Measurements from ENCODE around the gene HEBP1.
"Not testable (repeated sequence)": the region's sequence is repeated elsewhere in the genome, so short reads cannot be mapped to it uniquely, and the experiment has no call there.

The HEBP1 gene, protein sequence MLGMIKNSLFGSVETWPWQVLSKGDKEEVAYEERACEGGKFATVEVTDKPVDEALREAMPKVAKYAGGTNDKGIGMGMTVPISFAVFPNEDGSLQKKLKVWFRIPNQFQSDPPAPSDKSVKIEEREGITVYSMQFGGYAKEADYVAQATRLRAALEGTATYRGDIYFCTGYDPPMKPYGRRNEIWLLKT

DNA sequence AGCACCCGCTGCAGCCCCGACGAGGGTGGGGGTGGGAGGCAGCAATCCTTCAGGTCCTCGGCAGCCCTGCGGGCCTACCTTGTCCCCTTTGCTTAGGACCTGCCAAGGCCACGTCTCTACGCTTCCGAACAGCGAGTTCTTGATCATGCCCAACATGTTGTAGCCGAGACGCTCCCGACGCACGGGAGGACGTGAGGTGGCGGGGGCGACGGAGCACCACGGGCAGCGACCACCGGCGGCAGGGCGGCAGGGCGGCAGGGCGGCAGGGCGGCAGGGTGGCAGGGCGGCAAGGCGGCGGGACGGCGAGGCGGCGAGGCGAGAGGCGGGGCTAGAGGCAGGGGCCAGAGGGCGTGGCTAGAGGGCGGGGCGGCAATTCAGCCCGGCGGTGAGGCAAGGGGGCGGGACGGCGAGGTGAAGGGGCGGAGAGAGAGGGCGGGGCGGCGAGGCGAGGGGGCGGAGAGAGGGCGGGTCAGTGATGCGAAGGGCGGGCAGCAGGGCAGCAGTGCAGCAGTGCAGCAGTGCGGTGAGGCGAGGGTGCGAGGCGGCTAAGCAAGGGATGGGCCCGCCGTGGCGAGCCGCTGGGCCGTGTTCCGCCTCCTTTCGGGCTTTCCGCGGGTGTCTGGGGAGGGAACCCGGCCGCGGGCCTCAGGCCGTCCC is at the start of gene HEBP1:
Gene HEBP1, minus strand, starts transcription at position 307 of the 657 bp plus-strand sequence. Its CDS starts 151 bp downstream, at position 156.
- no peak for FAIRE-seq

DNA sequence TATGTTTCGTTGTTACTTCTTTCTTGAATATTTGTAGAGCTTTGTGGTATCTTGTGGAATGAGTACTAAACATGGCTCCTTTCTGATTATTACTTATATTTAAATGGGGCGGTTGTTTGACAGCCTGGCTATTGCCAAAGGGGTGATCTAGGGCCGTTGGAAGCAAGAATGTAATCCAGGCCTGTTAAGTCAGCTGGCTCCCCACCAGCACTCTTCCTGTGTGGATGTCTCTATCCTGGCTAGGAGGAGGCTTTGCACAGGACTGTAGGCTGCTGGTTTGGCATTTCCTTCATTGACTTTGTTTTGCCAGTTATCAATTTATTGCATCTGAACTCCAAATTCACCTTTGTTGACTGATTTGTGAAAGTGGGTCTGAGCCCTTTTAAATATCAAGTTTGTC is 49.8 kb upstream of the HEBP1 start:
- FAIRE-seq, result no peak

DNA sequence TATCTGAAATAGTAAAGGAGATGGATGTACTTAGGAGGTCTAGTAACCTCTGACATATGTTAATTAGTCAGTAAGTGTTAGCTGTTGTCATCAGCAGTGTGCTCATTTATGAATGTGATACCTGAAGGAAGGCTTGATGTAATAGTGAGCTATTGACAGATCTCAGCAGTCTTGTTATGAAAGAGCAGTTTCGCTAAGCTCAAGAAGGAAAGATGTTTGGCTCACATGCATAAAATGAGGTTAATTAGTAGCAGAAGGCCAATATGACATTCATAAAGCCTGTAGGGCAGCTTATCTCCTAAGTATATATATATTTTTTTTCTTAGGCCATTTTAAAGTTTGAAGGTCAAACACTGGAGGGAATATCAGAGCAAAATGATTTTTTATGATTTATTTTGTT is 46.9 kb upstream of the HEBP1 start:
- peak; percentile 33 for FAIRE-seq

DNA sequence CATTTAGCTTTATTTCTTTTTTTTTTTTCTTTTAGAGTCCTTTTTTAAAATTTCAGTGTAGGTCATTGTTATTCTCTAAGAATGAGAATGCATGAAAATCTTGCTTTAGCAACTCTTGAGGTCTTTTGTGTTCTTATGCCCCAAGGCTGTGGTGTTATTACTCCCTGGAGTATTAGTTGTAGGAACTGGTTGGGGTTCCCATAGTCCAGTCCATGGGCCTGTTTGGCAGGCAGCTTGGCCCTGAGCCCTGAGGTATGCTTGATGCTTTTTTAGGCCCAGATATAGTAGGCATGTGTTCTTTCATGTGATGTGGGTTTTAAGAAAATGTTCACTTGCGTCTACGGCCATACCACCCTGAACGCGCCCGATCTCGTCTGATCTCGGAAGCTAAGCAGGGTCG is 45.8 kb upstream of the HEBP1 start:
- FAIRE-seq, result no peak

DNA sequence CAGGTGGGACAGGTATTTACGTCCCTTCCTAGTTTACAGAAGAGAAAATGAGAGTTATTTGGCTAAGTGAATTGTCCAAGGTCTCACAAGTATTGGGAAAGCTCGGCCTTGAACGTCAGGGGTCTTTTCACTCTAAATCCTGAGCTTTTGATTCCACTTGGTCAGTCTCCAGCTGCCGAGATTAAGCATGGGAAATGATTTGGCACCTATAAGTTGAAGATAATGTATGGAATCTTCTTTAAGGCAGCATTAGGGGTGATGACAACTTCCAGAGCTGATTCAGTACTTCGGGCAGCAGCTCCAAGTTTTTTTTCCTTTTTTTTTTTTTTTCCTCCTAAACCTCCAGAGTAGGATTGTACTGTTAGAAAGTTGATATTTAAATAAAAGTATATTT is 44.8 kb upstream of the HEBP1 start:
- FAIRE-seq, result no peak

DNA sequence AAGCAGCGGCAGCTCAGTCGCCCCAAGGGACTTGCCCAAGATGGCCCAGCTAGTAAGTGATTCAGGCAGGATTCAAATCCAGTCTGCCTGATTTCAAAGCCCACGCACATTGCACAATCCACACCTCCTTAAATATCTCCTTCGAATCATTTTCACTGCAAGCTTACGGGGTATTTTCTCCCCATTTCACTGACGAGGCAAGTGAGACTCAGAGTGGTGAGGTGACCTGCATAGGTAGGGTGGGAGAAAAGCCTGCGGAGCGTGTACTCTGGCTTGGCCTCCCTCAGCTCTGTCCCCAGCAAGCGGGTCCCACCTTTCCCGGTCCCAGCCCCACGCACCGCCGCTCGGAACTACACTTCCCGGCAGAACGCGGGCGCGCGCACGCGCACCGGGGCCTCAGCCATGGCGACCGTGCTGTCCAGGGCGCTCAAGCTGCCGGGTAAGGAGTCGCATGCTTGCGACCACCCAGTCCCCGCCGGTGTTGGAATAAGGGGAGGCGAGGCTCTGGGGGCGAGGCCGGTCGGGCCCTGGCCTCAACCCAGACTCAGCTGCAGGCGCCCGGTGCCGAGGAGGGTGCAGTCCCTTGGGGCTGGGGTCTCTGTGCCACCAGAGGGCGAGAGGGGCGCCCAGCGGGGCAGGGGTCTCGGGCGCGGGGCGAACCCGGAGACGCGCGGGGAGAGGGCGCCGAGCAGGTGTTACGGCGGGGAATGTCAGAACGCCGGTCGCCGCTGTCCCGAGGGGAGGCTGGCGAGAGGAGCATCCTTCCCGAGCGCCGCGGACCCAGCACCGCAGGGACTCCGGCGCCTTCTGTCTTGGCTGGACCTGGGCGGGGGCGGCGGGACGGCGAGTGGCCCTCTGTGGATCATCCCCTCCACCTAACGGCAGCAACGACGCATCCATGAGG is 44.2 kb upstream of the HEBP1 start, which contains the start of gene FAM234B:
Gene FAM234B, plus strand, starts transcription at position 380 of the 904 bp plus-strand sequence. Its CDS starts 23 bp downstream, at position 403.
- no peak for FAIRE-seq

DNA sequence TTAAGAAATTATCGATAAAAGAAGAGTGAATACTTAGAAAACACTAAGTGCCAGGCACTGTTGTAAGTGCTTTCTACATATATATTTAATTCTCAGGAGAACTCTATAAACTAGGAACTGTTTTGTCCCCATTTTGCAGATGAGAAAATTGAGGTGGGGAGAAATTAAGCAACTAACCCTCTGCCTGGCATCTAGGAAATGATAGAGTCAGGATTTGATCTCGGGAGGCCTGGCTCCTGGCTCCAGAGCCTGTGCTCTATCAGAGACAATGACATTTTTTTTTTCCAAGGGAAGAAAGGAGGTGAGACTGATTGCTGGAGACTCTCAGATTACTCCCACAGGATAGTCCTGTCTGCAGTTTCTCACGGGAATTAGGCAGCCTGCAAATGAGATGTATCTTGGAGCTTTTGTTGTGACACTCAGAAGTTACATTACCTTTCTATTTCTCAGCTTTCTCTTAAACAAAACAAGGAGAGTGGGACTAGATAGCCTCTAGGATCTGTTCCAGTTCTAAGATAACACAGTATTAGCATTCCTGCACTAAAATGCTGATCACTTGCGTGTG is 42.7 kb upstream of the HEBP1 start:
- FAIRE-seq, result no peak

DNA sequence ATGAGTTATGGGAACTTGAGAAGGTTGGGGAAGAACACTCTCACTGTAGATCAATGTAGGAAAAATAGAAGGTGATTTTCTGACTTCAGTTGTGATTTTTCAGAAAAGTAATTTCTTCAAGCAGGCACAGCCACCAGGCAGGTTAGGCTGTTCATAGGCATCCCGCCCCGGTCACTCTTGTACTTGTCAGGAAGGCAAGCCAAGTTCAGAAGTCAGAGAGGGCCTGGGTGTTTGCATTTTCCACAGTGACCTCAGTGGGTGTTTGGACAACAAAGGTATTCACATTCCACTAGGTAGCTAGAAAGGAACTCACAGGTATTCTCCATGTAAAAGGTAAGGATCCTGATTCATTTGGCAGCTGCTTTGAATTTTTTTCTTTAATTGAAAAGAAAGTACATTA is 41.2 kb upstream of the HEBP1 start:
- no peak for FAIRE-seq

DNA sequence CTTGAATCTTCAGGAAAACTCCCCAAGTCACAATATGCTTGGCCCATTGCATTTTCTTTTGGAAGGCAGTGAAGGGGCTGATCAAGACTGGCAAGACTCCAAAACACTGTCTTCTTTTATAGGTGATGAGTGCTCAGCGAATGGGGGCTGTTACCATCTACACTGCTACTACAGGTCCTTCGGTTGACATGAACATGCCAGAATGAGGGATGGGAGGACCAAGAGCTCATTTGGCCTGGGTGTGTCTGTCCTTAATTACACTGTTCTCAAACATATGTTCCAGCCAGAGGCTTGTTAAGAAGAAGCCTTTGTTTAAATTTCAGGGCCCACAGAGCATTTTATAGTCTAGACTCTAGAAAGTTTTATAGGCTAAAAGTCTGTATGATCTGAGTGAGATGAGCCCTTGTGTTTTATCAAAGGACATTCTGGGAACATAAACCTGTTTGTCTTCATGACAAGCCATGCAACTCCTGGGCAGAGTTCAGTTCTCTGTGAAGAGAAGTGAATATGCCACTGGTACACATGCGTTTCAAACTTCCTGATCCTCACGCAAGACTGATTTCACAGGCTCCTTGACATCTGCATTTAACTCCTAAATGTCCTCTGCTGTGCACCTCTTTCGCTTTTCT is 39.4 kb upstream of the HEBP1 start:
- FAIRE-seq, result no peak

DNA sequence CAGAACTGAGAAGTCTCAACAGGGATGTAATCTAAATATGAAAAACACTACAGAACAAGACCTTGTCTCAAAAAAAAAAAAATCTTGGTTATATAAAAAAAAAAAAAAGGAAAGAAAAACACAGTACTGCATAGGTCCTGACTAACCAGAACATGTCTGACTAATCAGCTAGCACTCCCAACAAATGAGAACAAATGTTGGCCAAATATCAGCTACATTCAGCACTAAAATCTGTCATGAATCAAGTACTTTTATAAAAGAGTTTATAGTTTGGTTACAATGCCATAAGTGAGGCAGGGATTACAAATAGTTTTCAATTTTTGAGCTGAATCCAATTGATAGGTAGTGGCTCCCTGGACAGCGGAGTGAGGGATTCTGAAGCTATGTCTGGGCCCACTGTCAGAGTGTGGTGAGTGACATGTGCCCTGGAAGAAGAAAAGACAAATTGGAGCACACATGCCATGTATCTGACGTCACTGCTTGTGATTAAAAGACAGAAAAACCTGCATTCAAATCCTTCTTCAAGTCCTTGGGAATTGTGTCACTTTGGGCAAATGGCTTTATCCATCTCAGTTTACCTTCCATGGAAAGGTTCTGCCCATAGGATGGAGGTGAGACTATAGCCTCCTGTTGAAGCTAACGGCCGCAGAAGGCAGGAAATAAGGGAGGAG is 38.6 kb upstream of the HEBP1 start:
- FAIRE-seq, result no peak

DNA sequence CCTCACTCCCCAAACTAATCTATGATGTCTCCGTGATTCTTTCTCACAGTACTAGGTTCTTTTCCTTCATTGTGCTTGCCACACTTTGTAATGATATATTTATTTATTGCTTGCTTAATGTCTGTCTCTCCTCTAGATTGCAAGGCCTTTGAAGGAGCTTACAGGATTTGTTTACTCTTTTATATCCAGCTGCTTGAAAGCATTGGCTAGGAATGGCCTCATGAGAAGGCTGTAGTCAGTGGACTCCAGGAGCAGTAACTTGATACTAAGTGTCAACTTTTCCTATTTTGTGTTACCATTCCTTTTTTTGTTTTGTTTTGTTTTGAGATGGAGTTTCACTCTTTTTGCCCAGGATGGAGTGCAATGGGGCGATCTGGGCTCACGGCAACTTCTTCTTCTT is 36.8 kb upstream of the HEBP1 start:
- FAIRE-seq, result no peak

DNA sequence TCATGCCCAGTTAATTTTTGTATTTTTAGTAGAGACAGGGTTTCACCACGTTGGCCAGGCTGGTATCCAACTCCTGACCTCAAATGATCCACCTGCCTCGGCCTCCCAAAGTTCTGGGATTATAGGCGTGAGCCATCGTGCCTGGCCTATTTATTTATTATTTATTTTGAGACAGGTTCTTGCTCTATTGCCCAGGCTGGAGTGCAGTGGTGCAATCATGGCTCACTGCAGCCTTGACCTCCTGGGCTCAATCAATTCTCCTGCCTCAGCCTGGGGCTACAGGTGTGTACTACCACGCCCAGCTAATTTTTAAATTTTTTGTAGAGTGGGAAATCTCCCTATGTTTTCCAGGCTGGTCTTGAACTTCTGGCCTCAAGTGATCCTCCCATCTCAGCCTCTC is 35.3 kb upstream of the HEBP1 start:
- FAIRE-seq, result not testable (repeated sequence)

DNA sequence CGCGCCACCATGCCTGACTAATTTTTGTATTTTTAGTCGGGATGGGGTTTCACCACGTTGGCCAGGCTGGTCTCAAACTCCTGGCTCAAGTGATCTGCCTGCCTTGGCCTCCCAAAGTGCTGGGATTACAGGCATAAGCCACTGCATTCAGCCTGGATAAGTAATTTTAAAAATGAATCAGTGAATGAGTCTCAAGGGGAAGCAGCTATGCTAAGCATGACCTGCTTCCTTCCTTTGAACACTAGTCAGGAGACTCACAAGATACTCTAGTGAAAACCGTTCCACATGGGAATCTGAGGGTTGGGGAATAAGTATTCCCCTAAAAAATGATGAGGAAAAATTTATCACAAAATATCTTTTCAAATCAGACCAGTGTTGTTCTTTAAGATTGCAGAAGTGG is 33.4 kb upstream of the HEBP1 start:
- FAIRE-seq, result no peak

DNA sequence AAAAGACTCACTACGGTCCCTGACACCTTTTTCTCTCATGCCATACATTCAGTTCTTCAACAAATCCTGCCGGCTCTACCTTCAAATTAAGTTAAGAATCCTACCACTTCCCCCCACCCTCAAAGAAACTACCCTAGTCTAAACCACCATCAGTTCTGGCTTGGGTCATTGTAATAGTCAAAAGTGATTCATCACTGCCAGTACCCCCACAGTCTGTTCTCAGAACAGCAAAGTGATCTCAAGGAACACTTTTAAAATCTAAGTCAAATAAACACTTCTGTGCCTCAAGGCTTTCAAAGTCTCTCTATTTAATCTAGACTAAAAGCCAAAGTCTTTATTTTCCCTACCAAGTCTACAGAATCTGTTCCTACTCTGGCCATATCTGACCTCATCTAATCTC is 32.1 kb upstream of the HEBP1 start:
- FAIRE-seq, result no peak

DNA sequence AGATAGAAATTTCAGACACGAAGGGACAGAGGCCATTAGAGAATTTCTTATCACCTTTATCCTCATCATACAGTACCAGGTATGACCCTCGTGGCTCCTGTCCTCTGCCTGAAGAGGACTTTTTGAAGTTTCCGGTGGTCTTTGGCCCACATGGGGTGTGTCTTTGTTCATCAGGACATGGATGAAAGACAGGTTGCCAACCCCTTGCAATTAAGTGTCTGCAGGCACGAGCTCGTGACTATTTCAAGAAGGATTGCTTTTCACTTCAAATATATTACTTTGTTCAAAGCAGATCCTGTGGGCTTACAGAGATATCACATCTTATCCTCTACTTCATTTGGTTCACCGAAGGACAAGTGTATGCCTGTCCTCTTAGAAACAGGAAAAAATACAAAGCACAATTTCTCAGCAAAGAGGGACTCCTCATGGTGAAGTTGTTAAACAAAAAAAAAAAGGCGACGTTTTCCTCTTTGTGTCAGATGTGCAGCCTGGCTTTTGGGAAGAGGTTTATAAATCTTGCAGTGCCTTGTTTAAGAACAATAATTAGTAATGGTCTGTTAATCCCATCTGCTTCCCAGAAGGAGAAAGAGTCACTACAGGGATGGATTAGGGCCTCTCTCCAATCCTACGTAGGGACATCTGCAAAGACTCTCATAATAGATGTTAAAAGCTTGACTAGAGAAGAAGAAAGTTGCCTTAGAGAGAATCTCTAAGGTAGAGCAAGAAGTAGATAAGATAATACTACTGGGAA is 30.7 kb upstream of the HEBP1 start:
- FAIRE-seq, result no peak

DNA sequence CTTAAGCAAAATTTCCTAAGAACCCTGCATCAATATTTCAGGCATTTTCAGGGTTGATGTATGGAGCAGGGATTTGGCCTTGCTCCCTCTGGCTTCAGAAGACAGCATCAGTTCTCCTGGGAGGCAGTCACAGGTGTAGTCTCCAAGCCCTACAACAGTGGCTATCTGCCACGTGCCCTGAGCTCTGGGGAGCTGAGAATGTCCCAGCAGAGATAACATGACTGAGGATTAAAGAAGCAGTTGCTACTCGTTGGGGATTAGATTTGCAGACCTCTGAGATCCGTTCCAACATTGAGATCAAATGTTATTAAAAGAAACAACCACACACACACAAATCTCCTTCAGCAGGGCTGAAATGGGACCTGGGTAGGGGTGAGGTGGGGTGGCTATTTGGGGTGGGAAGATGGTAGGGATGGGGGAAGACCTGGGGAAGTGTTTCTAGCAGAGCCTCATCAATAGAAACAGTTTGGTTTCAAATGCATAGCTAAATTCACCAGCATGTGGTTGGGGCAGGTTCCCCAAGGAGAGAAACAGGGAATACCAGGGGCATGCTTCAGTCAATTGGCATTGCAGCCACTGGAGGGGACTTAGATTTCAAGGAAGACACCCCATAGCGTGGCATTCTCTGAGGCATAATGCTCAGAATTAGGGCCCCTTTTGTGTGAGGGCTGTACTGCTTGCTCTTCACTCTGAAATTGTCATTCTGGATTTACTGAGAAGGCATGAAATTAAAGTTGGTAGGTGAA is 28.9 kb upstream of the HEBP1 start:
- FAIRE-seq, result no peak

DNA sequence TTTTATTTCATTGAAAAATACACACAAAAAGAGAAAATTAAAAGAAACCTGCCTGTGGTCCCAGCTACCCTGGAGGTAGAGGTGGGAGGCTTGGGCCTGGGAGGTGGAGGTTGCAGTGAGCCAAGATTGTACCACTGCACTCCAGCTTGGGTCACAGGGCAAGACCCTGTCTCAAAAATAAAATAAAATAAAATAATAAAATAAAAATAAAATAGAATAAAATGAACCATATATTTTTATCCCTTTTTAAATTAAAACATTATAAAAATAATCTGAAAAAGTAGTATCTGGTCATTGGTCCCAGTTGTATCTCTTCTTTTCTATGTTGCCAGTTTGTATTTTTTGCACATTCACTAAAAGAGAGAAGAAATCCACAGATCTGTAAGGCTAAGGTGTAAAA is 27.4 kb upstream of the HEBP1 start:
- FAIRE-seq, result peak; percentile 28

DNA sequence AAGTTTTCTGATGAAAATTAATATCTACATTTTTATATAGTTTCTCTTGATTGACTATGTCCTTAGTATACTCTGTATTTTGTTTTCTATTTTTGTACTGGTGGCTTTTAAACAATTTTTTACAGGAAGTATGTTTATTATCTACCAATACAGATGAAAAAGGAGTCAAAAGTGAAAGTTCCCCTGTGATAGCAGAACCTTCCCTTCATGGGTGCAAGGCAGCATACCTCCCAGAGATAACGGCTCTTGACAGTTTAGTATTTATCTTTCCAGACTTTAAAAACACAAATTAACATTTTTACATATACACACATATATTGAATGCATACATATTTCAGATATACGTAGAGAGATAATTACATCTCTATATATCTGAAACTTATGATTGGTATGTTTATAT is 27.0 kb upstream of the HEBP1 start:
- FAIRE-seq, result peak; percentile 38

DNA sequence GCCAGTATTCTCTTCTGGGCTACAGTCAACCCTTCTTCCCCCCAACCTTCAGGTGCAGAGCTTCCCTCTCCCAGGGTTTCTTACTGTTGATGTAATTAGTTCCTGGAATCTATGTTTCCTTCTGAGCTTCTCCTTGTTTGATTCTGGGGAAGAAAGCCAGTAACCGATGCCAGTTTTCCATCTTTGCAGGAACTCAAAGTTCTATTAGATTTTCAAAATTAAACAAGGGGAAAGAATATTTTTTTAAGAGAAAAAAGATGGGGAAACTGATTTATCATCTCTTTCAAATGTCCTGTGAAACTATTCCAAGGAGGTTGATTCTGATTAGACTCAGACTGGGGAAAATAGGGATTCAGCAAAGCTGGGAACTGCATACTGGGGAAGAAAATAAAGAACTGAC is 26.2 kb upstream of the HEBP1 start:
- no peak for FAIRE-seq

DNA sequence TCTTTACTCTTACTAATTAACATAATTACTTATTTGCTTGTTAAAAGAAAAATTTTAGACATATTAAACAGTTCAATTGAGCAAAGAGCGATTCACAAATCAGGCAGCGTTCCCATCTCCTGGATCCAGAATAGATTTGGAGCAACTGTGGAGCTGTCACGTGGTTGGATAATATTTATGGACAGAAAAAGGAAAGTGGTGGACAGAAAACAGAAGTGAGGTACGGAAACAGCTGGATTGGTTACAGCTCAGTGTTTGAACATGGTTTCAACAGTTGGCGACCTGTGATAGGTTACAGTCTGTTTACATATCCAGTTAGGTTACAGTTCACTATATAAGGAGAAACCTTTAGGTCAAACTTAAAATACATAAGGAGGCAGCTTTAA is 24.5 kb upstream of the HEBP1 start:
- no peak for FAIRE-seq

All from colon (tissue), 2 donors.